NB4 (cell line): ENCODE results near the gene ZCCHC3.

Source experiments
- POLR2A ChIP-seq: IDR thresholded peaks from 2 replicates; pipeline ENCODE4 v1.6.1; 2011; ENCODE audit warnings: mild to moderate bottlenecking; ENCODE audit not compliant: insufficient read length; ENCODE audit errors: extremely low read depth
- TF ChIP-seq, protein P1 (sequence below): IDR thresholded peaks from one replicate; pipeline ENCODE4 v1.5.1; 2012; ENCODE audit warnings: low read depth, low read length

DNA sequence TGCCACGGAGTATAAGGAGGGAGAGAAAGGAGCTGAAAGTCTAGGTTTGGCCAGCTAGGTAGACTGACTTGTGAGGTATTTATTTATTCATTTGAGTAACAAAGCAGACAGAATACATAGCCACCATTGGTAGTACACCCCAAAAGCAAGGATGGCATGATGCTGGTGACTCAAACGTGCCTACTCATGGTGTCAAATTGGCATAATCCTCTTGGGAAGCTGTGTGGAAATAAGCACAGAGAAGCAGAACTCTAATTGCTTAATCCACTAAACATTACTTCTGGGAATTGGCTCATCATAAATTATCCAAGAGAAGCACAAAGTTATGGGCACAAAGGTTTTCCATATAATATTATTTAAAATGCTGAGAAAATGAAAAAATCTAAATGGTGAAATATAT lies 37.4 kb upstream of the ZCCHC3 start:
- TF ChIP-seq, protein P1, sequence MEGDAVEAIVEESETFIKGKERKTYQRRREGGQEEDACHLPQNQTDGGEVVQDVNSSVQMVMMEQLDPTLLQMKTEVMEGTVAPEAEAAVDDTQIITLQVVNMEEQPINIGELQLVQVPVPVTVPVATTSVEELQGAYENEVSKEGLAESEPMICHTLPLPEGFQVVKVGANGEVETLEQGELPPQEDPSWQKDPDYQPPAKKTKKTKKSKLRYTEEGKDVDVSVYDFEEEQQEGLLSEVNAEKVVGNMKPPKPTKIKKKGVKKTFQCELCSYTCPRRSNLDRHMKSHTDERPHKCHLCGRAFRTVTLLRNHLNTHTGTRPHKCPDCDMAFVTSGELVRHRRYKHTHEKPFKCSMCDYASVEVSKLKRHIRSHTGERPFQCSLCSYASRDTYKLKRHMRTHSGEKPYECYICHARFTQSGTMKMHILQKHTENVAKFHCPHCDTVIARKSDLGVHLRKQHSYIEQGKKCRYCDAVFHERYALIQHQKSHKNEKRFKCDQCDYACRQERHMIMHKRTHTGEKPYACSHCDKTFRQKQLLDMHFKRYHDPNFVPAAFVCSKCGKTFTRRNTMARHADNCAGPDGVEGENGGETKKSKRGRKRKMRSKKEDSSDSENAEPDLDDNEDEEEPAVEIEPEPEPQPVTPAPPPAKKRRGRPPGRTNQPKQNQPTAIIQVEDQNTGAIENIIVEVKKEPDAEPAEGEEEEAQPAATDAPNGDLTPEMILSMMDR: no peak
- TF ChIP-seq POLR2A: no peak
